HG03025 (cell line): Measurements from ENCODE around the gene NAGK.
"Not testable (repeated sequence)": the region's sequence is repeated elsewhere in the genome, so short reads cannot be mapped to it uniquely, and the experiment has no call there.

Experiments
- ATAC-seq: cut with Tn5 transposase; IDR thresholded peaks from one replicate; pipeline ENCODE4 v1.9.1; 2021; ENCODE audit warnings: mild to moderate bottlenecking, moderate library complexity; ENCODE audit not compliant: unreplicated experiment, low FRiP score

Gene NAGK

DNA sequence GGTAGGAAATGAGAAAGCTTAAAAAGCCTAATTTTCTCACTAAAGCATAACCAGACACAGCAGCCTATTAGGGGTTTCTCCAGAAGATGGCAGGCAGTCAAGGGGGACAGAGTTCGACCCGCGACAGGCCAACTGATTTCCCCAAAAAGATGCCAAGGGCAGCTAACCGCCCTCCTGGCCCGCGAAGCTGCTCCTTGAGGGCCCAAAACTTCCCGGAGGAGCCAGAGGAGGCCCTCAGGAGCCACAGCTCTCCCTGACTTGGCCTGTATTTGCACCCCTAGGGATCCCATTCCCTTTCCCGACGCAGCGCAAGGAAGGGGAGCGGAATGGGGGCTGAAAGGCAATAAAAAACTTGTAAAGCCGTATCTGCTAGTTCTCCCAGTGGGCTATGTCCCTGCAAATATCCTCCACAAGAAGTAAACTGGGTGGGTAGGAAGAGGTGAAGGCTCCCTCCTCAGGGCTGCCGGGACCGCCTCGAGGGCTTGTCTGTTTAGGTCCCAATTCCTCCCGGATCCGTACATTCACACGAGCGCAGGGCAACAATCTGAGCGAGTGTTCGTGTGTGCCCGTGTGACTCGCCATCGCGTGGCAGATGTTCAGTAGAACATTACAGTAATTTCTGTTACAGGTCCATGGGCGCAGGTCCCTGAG lies 756 bp upstream of the NAGK start:
- ATAC-seq = no peak

DNA sequence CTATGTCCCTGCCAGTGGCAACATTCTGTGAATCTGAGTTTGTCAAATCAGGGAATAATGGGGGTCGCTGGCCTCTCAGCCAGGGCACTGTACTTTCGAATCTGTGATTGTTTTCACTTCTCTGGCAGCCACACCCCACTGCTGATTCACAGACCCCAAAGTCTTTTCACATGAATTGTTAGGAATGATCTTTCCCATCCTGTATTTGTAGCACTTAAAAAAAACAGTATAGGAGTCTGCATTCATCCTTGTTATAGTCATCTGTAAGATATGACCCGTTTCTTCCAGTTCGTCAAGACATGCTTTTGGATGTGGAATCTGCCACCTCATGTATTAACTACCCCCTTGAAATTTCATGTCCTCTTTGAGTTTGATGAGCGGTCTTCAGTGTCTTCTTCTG lies 928 bp downstream of the NAGK start:
- no peak for ATAC-seq

DNA sequence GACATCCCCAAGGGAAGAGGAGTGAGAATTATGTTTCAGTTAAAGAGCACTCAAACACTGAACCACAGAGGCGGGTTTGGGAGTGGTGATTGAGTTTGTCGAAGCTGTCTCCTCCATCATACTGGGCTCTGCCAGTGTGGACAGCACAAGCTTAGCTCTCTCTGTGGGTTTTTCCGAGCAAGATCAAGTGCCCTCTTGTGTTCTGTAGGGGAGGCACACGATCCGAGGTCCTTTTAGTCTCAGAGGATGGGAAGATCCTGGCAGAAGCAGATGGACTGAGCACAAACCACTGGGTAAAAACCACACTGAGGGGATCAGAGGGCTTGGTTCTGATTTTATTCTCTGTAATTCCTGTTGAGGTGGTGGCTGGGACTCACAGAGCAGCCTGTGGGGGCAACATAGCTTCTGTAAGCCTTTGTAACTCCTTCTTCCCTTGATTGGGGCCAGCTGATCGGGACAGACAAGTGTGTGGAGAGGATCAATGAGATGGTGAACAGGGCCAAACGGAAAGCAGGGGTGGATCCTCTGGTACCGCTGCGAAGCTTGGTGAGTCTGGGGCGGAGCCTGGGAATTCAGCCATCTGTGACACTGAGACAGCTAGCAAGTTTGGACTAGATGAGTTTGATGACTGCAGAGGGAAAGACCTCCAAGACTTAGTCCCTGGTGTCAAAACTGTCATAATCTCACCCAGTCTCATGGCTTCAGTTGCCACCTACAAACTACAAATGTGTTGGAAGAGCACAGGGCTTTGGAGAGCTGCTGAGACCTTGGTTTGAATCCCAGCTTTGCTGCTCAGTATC lies 2.0 kb downstream of the NAGK start:
- no peak for ATAC-seq

DNA sequence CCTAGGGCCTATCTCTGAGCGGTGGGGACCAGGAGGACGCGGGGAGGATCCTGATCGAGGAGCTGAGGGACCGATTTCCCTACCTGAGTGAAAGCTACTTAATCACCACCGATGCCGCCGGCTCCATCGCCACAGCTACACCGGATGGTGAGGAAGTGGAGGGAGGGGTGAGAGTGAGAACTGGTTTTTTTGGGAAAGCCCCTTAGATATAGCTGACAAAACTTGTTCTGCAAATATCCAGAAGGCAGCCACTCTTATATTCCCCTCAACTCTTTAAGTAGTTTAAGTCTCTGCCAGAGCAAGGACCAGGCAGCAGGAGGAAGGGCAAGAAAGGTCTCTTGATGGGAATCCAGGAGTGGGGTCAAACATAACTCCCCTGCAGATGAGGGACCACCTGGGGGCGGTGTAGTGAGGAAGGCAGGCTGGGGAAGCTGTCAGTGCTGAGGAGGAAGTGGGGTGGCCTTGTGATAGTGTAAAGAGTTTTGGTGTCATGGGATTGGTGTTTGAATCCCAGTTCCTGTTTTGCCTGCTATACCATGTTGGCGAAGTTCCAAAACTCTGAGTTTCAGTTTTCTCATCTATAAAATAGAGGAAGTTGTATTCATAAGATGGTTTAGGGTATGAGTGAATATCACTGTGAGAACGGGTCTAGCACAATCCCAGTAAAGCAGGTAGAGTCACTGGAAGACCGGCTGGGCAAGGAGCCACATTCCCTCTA lies 3.4 kb downstream of the NAGK start:
- ATAC-seq = peak; percentile 32

DNA sequence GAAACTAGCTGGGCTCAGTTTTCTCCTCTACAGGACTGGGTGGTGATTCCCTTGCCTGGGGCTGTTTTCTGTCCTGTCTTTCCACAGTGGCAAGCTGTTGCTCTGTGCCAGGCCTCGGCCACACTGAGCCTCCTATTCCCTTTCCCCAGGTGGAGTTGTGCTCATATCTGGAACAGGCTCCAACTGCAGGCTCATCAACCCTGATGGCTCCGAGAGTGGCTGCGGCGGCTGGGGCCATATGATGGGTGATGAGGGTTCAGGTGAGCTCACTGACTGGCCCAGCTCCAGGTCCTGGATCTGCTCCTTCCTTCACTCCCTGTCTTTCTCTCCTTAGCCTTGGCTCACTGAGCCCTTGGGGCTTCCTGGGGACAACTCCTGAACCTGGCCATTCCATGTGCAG lies 4.0 kb downstream of the NAGK start:
- ATAC-seq = no peak

DNA sequence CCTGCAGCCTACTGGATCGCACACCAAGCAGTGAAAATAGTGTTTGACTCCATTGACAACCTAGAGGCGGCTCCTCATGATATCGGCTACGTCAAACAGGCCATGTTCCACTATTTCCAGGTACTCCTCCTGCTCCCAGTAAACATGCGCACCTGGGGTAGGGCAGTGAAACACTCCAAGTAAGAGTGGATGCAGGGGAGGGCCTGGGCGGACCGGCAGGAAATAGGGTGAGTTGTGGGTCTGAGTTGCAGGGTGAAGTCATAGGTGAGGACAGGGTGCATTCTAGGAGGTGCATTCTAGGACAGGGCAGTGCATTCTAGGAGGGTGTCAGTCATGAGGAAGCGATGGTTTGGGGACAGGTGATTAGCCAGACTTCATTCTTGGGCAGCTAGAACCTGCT lies 5.0 kb downstream of the NAGK start:
- no peak for ATAC-seq

DNA sequence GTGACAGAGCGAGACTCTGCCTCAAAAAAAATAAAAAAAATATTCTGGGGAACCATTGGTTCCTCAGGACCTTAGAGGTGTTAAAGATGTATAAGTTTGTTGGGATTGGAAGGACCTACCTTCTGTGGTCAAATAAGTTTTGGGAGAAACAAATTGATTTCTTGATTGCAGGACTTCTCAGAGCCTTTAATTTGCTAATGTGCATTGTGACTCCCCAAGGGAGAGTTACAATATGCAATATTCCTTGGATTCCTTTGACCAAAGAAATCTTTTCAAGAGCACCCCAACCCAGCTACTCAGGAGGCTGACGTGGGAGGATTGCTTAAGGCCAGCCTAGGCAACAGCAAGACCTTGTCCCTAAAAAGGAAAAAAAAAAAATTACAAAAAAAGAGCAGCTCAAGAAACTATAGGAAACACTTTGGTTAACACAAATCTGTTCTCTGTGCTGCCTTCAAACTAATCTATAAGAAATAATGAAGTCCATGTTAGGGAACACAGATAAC lies 6.5 kb downstream of the NAGK start:
- no peak for ATAC-seq

DNA sequence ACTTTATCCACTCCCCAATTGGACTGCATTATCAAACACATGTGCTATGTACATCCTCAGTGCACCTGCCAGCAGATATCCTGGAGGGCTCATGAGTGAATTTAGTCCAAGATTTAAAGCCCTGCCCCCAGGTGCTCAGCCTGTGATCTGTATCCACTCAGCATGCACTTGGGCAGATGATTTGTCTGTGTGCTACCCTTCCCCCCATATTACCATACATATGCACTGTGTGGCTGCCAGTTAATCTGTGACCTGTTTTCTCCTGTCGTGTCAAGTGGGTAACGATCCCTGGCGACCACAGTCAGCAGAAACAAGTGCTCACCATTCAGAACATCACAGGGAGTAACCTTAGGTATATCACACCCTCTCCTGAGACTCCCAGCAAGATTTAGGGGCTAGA lies 10.2 kb downstream of the NAGK start:
- no peak for ATAC-seq

DNA sequence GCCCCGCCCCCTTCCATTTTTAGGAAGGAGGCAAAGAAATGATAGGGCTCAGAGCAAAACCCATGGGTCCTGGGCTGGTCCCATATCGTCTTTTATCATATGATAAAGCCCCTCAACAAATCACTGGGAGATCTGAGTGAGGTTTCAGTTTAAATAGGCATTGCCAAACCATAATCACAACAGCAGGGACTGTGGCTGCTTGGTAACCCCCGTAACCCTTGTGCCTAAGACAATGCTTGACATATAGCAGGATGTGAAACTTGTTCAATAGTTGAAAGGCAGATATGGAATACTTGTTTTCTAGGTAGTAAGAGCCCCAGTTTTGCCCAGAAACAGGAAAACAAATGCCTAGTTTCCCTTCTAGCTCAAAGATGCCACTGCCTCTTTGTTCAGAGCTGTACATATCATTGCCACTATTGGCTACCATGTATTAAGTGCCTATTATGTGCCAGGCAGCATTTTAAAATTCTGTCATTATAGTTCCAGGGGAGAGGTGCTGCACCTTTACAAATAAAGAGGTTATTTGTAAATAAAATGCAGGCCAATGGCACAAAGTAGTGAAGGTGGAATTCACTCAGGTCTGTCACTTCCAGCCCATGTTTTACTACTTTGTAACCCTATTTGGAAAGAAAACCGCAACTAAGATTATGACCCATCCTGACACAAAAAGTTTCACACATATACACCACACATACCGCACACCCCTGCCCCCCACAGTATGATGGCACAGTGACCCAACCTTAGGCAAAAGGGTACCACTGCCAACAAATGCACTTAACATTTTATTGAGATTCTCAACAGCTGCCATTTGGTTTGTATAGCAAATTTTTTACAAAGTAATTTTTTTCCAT lies 14.2 kb downstream of the NAGK start:
- ATAC-seq = no peak

DNA sequence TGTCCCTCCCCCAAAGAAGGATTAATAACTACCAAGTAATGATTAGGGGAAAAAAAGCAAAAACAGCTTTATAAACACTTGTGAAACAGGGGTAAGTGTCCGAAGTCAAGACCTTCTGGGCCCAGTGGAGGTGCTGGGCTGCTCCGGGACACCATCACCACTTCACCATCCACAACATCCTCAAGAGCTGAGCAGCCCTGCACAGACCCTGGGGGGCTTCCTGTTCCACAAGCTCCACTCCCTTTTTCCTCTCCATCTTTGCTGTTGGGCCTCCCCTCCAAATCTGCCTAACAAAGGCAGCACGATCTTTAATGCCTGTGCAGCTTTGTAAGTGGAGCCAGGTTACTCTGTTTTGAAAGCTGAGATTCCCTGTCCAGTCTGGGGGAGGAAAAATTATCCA lies 14.8 kb downstream of the NAGK start:
- not testable (repeated sequence) for ATAC-seq

DNA sequence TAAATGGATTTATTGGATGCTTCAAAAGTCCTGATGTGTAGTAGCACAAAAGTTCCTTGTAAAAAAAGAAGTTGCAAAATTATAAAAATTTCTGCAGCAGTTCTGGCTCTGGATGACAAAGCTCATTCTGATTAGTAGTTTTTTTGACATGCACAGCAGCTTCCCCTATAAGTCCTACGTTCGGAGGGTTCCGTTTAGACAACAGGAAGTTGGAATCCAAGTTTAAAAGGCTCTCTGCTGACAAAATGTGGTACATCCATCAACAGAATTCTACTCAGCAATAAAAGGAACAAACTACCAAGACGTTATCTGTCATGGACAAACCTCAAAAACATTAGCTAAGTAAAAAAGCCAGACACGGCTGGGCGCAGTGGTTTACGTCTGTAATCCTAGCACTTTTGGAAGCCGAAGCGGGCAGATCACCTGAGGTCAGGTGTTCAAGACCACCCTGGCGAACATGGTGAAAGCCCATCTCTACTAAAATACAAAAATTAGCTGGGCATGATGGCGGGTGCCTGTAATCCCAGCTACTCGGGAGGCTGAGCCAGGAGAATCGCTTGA lies 15.4 kb downstream of the NAGK start:
- ATAC-seq = not testable (repeated sequence)

DNA sequence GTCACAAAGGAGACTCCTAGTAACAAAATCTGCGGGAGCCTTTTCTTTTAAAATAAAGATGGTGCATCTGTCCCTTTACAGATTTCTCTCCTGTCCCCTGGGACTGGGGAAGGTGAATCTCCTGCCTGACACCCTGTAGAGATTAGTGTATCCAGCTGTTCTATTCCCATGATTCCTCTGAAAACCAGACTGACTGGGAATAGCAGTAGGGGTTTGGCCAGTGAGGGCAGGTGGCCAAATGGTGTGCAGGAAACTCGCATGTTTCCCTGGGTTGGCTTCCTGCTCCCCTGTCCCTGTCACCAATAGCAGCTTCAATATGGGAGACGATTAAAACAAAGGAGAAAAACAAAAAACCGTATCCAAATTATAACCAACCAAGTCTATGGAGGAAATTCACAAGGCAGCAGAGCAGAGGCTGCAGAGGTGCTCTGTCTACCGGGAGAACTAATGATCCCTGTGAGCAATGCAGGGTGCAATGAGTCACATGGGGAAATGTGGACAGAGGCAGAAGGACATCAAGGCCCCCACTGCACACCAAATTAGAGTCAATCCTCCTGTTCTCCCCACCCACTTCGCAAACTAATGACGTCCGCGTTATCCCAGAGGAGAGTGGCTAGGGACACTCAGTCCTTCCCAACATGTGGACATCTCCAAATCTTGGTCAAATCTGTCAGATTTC lies 17.0 kb downstream of the NAGK start:
- not testable (repeated sequence) for ATAC-seq

DNA sequence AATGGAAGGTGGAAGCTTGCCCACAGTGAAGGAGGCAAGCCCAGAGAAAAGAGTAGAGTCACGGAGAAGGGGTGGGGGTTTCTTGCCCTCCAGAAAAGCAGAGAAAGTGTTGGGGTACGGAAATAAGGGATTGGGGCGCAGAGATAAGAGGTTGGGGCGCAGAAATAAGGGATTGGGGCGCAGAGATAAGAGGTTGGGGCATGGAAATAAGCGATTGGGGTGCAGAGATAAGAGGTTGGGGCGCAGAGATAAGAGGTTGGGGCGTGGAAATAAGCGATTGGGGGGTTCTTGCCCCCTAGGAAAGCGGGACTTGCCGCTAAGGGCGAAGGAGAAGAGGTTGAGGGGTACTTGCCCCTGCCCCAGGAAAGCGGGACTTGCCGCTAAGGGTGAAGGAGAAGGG lies 21.0 kb downstream of the NAGK start:
- not testable (repeated sequence) for ATAC-seq

DNA sequence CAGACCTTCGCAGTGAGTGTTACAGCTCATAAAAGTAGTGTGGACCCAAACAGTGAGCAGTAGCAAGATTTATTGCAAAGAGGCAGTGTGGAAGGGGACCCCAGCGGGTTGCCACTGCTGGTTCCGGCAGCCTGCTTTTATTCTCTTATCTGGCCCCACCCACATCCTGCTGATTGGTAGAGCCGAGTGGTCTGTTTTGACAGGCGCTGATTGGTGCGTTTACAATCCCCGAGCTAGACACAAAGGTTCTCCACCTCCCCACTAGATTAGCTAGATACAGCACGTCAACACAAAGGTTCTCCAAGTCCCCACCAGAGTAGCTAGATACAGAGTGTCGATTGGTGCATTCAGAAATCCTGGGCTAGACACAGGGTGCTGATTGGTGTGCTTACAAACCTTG lies 23.4 kb downstream of the NAGK start:
- not testable (repeated sequence) for ATAC-seq

DNA sequence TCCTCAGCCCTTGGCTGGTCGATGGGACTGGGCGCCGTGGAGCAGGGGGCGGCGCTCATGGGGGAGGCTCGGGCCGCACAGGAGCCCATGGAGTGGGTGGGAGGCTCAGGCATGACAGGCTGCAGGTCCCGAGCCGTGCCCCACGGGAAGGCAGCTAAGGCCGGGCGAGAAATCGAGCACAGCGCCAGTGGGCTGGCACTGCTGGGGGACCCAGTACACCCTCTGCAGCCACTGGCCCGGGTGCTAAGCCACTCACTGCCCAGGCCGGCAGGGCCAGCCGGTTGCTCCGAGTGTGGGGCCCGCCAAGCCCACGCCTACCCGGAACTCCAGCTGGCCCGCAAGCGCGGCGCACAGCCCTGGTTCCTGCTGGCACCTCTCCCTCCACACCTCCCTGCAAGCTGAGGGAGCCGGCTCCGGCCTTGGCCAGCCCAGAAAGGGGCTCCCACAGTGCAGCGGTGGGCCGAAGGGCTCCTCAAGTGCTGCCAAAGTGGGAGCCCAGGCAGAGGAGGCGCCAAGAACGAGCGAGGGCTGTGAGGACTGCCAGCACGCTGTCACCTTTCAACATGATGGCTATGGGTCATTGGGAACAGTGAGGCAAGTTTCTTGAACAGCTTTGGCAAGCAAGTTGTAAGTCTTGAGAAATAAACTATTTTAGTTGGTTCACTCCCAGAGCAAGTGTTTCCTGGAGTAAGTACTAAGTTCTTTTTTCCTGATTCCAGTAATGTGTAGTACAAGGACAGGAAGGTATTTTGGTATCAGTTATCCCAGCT lies 24.2 kb downstream of the NAGK start:
- not testable (repeated sequence) for ATAC-seq

DNA sequence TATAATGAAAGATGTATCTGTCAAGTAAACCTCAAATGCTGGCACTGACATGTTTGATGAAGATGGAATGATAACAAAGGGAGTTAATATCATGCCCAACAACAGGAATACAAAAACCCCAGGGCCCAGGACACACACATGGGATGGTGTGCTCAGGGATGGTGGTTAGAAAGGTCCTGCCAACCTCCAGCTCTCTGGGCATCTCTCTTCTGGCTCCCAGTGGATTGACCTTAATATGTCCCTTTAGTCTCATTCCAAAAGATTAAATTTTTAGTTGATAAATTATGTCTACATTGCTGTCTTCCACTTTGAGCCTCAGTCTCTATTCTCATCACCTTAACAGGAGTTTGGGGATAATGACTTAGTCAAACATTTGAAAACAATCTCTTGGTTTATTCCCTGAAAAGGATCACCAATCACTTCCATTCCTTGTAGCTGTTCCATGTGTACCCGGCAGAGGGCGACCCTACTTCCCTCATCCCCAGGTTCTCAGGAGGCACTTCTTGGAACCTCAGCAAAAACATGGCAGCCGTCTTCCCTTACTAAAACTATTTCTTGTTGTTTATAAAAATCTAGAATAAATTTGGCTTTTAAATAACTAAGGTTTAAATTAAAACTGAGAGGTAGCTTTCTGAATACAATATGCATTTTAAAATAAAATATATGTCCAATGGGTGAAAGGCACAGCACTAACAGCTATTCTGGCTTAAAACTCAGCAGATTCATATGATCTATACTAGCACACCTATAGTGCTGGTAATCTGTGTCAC lies 31.9 kb downstream of the NAGK start:
- no peak for ATAC-seq

DNA sequence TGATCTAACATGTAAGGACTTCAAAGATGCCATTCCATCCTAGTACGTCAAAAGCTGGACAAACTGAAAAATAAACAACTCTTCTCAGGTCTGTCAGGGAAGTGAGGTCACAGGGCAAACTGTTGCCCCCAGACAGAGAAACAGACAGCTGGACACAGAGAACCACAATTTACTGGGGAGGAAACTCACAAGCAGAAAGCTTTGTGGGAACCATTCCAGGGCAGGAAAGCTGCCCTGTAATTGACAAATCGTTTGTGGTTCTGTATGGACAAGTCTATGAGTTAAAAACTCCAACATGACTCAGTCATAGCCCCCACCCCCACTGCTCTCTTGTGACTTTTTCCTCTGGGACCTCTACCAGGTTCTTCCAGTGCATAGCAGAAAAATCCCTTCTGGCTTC lies 33.2 kb downstream of the NAGK start:
- no peak for ATAC-seq
